IPS-11a (cell line): ENCODE measurements around the gene MED12.

Experiments used
- H3K4me3 ChIP-seq: one replicate; pipeline ENCODE4 v1.5.1; 2013; ENCODE audit warnings: low read depth, low read length, control low read depth

Gene MED12

GRCh38 chrX:71191248-71191647, 72.9 kb downstream of the MED12 start:
- no peak overlapping the region for H3K4me3 ChIP-seq
